GM12891 (cell line): ENCODE measurements around the gene SLC39A2.

ENCODE experiments used
- PAX5 ChIP-seq: IDR thresholded peaks from 2 replicates; pipeline ENCODE4 v1.6.1; 2011; ENCODE audit warnings: low read length, moderate library complexity, mild to moderate bottlenecking; ENCODE audit not compliant: insufficient read depth, severe bottlenecking
- POLR2A ChIP-seq: IDR thresholded peaks from 2 replicates; pipeline ENCODE4 v1.6.1; 2011; ENCODE audit warnings: low read depth, low read length, control low read depth
- POLR2AphosphoS5 ChIP-seq: IDR thresholded peaks from 2 replicates; pipeline ENCODE4 v1.6.1; 2011; ENCODE audit warnings: low read depth, low read length, control low read depth
- TAF1 ChIP-seq: IDR thresholded peaks from 2 replicates; pipeline ENCODE4 v1.6.1; 2011; ENCODE audit warnings: low read depth, low read length, control low read depth

- no peak for TF ChIP-seq TAF1
- TF ChIP-seq POLR2A = no peak
- TF ChIP-seq POLR2AphosphoS5 = no peak
- TF ChIP-seq PAX5 = no peak
Observed at GRCh38 chr14:21015312-21015711, 16.2 kb downstream of the SLC39A2 start.
